ENCODE measurements around the gene CPEB3.
A peak's percentile ranks its signal among the peaks of the same experiment; 100 is the strongest.

GRCh38 chr10:92238586-92239098, 52.2 kb downstream of the CPEB3 start:
- TF ChIP-seq, protein P1, sequence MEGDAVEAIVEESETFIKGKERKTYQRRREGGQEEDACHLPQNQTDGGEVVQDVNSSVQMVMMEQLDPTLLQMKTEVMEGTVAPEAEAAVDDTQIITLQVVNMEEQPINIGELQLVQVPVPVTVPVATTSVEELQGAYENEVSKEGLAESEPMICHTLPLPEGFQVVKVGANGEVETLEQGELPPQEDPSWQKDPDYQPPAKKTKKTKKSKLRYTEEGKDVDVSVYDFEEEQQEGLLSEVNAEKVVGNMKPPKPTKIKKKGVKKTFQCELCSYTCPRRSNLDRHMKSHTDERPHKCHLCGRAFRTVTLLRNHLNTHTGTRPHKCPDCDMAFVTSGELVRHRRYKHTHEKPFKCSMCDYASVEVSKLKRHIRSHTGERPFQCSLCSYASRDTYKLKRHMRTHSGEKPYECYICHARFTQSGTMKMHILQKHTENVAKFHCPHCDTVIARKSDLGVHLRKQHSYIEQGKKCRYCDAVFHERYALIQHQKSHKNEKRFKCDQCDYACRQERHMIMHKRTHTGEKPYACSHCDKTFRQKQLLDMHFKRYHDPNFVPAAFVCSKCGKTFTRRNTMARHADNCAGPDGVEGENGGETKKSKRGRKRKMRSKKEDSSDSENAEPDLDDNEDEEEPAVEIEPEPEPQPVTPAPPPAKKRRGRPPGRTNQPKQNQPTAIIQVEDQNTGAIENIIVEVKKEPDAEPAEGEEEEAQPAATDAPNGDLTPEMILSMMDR (IDR thresholded peaks at IDR 0.05) = no peak
- TF ChIP-seq POLR2A (IDR thresholded peaks at IDR 0.05) = peak; percentile 23
